NOMO-1 treated with DMSO at 0.1 percent for 48 hours (cell line): ENCODE measurements around the gene GPBP1L1.
"Not testable (repeated sequence)": the region's sequence is repeated elsewhere in the genome, so short reads cannot be mapped to it uniquely, and the experiment has no call there.

Source experiments
- DNase-seq: peaks from one replicate; lab custom pipeline; 2025; ENCODE audit not compliant: unreplicated experiment; lab: John Stamatoyannopoulos, UW

Gene GPBP1L1, protein sequence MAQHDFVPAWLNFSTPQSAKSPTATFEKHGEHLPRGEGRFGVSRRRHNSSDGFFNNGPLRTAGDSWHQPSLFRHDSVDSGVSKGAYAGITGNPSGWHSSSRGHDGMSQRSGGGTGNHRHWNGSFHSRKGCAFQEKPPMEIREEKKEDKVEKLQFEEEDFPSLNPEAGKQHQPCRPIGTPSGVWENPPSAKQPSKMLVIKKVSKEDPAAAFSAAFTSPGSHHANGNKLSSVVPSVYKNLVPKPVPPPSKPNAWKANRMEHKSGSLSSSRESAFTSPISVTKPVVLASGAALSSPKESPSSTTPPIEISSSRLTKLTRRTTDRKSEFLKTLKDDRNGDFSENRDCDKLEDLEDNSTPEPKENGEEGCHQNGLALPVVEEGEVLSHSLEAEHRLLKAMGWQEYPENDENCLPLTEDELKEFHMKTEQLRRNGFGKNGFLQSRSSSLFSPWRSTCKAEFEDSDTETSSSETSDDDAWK

DNA sequence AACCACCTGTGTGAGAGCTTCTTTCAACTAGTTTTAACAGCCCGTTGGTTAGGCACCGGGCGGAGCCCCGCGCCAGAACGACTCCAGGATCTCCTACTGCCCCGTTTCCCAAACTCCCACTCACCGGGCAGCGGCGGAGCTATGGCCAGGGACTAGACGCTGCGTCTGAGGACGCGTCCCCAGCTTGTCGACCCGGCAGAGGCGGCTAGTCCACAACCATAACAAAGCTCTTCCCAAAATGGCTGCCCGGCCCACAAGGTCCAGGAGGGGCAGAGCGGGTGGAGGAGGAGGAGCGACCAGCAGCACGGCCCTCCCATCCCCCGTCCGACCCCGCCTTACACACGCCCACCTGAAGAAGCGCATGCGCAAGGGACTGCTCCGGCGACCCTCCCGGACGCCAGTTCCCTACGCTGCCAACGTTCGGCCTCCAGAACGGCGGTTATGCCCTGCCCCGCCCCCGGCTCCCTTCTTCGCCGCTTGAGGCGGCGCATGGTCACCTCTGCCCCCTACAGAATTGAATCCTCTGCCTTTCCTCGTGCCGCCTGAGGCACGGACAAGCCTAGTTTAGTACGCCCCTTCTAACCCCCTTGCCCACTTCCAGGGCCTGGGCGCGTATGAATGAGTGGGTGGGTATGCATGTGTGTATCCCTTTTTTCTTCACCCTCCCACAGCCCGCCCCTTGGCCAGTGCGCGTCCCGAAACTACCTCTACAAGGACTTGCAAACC is at the start of gene GPBP1L1:
Gene GPBP1L1, minus strand, starts transcription at position 246 of the 726 bp plus-strand sequence. CDS start 27,446 bp downstream, outside the sequence.
- peak; percentile 96 for DNase-seq

- DNase-seq = no peak
Observed at GRCh38 chr1:45730780-45731319, 44.5 kb upstream of the GPBP1L1 start.

- no peak for DNase-seq
Observed at GRCh38 chr1:45730075-45730779, 43.9 kb upstream of the GPBP1L1 start.

DNA sequence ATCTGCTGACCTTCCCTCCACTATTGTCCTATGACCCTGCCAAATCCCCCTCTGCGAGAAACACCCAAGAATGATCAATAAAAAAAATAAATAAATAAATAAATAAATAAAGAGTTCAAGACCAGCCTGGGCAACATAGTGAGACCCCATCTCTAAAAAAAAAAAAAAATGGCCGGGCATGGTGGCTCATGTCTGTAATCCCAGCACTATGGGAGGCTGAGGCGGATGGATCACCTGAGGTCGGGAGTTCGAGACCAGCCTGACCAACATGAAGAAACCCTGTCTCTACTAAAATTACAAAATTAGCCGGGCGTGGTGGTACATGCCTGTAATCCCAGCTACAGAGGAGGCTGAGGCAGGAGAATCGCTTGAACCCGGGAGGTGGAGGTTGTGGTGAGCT is 39.7 kb upstream of the GPBP1L1 start:
- not testable (repeated sequence) for DNase-seq

- DNase-seq = no peak
Observed at GRCh38 chr1:45723248-45723930, 37.1 kb upstream of the GPBP1L1 start.

DNA sequence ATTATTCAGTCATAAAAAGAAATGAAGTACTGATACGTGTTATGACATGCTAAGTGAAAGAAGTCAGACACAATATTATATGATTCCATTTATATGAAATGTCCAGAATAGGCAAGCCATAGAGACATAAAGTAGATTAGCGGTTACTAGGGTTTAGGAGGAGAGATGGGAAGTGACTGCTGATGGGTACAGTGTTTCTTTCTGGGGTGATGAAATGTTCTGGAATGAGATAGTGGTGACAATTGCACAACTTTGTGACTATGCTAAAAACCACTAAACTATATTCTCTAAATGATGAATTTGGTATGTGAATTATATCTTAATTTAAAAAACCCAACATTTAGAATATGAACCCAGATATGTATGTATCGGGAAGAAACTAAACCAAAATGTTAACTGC is 36.5 kb upstream of the GPBP1L1 start:
- DNase-seq = peak; percentile 73

GRCh38 chr1:45721207-45721606 is 34.9 kb upstream of the GPBP1L1 start:
- no peak for DNase-seq

DNA sequence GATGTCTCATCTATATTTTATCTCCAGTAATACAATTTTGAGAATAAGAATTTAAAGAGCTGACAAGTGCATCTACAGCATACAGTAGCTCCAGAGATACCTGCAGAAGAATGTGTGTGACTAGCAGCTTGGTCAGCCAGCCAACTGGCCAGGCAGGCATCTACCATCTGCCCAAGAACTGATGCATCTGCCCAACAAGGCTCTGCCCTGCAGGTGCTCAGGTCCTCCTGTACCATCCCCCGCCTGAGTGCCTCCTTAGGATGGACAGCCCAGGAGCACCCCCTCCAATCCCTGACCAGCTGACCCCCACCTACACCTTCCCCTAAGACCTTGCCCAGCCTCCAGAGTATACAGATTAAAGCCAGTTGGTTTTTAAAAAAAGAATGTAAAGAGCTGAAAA is 32.0 kb upstream of the GPBP1L1 start:
- no peak for DNase-seq

GRCh38 chr1:45717386-45717785 is 31.1 kb upstream of the GPBP1L1 start:
- not testable (repeated sequence) for DNase-seq

- no peak for DNase-seq
Observed at GRCh38 chr1:45716700-45717099, 30.4 kb upstream of the GPBP1L1 start.

- DNase-seq = no peak
Observed at GRCh38 chr1:45713711-45714110, 27.4 kb upstream of the GPBP1L1 start.

GRCh38 chr1:45704637-45705036 is 18.3 kb upstream of the GPBP1L1 start:
- DNase-seq = no peak

GRCh38 chr1:45694823-45695222 is 8.5 kb upstream of the GPBP1L1 start:
- no peak for DNase-seq

DNA sequence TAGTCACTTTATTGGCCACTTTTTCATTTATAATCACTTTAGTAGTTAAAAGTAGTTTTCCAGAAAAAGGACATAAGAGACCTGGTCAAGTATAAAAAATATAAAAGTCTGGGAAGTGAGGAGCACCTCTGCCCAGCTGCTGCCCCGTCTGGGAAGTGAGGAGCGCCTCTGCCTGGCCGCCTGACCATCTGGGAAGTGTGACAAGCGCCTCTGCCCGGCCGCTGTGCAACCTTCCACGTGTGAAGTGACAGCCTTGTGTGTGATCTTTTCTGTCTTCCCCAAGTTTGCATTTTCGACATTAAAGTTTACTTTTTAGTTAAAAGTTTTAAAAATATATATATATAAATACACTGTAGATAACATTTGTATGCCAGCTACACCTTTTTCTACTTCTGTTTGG is 7.5 kb upstream of the GPBP1L1 start:
- not testable (repeated sequence) for DNase-seq

DNA sequence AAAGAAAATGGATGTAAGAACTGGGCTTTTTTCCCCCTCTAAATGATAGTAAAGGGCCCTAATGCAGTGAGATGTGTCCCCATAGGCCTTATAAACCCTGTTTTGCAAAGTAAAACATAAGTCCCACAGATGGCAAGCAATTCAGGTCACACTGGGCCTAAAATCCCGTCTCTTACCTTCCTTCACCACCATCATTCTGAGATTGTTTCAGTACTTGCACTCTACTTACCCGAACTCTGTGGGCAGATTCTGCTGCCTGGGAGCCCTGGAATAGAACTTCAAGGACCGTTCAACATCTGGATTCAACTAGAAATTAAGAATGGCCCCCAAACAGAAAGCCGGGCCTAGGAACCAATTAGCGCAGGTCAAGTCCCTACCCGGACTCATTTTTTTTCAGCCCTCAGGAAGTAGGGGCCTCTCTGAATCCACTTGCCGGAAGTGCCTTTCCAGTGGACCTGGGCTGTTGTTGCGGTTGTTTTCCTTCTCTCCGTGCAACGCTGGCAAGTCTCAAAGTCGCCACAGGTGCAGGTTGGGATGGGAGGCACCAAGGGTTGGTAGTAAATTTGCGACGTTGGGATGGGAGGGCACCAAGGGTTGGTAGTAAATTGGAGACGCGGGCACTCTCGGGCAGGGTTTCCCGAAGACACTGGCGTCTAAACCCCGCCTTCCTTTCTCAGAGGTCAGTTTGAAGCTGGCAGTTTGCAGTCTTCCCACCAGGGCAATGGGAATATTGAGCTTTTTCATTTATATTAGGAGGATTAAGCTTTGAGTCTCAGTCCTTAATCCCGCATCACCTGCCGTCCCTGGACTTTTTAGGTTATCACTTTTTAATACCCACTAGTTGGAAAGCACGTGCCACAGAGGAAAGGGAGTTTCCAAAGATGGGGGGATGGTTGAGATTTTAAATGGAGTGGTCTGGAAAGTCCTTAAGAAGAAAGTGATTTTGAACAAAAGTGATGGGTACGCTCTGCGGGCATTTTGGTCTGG is 1.7 kb upstream of the GPBP1L1 start, which contains the start of gene TMEM69:
Gene TMEM69, plus strand, starts transcription at position 428 of the 987 bp plus-strand sequence. CDS start 2,888 bp downstream, outside the sequence.
- peak; percentile 91 for DNase-seq

DNA sequence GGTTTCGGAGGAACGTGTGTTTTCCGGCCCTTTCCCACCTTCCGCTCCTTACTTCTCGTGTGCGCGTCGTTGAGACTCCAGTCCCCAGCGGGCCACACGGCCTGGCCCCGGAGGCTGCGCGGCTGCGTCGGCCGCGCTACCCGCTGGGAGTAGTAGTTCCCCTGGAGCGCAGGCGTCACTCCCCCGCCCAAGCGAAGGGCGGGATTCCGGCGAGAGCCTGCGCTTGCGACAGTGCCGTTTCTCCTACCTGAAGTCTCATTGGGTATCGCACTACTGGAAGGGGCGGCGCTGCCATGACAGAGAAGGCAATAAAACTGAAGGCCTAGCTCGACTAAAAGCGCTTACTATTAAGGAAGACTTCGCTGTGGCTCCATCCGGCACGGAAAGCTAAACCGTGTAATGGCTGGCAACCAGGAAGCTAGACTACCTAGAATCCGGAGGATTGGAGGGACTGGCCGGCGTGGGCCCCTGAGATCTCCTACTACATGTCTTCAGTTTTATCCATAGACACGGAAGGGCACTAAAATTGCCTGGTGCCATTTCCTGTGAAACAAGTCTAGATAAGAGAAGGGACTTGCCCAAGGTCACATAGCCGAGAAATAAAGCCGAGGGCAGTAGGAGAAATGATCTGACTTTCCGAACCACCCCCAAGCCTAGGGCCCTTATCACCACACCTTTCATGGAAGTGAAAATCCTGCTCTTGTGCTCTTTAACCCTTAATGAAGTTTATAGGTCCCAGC is 851 bp upstream of the GPBP1L1 start:
- peak; percentile 99 for DNase-seq

- DNase-seq = peak; percentile 37
Observed at GRCh38 chr1:45686015-45686287, 382 bp downstream of the GPBP1L1 start.

DNA sequence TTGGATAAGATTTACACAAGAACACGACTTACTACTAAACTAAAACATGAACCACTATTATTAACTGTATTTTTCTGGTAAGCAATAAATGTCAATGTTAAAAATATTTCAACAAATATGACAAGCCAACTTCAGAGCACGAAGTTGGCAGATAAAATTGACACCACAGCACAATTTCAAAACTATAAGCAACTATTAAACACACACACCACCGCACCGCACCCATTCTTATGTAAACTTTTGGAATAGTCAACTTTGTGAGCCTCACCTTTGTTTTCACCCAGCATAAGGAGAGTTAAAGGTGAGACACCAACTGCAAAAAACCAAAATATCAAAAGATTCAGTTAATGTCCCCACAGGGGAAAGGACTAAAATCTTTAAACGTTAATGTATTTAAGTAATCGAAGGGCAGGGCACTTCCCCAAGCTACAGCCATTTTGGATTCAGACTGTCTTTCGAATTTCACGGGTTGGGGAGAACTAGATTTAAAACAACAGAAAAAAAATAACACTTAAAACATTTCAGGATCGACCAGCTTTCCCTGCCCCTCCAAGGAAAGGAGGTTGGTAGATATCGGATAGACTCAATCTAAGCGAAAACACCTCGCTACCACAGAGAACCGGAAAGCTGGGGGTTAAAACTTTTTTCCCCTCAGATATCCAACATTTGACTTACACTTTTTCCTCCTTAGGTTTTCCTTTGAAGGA is 872 bp downstream of the GPBP1L1 start:
- peak; percentile 41 for DNase-seq
